SK-N-SH treated with all-trans-retinoic acid at 6 μM for 48 hours (cell line): ENCODE measurements around the gene ITGB7.

Experiments
- ATAC-seq: fragments of 200-7000 bp; cut with Tn5 transposase; 3 replicates; pipeline ENCODE4 v1.9.1; 2020; ENCODE audit warnings: mild to moderate bottlenecking, moderate library complexity
- ARNTL ChIP-seq: fragments of 450-650 bp; formaldehyde crosslinking; IDR thresholded peaks from 2 replicates; pipeline ENCODE4 v1.5.0; 2020; ENCODE audit warnings: low read depth, mild to moderate bottlenecking, moderate library complexity, borderline replicate concordance
- BACH2 ChIP-seq: fragments of 250-450 bp; sonication (Bioruptor Pico); IDR thresholded peaks from 2 replicates; pipeline ENCODE4 v1.9.0; 2021; ENCODE audit warnings: mild to moderate bottlenecking, borderline replicate concordance
- CREB5 ChIP-seq: fragments of 250-450 bp; sonication (Bioruptor Pico); IDR thresholded peaks from 2 replicates; pipeline ENCODE4 v1.5.1; 2020; ENCODE audit warnings: low read depth, mild to moderate bottlenecking, moderate library complexity
- CSDC2 ChIP-seq: fragments of 250-450 bp; sonication (Bioruptor Pico); IDR thresholded peaks from 2 replicates; pipeline ENCODE4 v1.5.0; 2020; ENCODE audit warnings: mild to moderate bottlenecking, moderate library complexity
- ESRRG ChIP-seq: fragments of 250-450 bp; sonication (Bioruptor Pico); IDR thresholded peaks from 2 replicates; pipeline ENCODE4 v1.6.1; 2021; ENCODE audit warnings: mild to moderate bottlenecking
- GLIS3 ChIP-seq: fragments of 250-450 bp; sonication (Bioruptor Pico); IDR thresholded peaks from 2 replicates; pipeline ENCODE4 v1.5.0; 2020; ENCODE audit warnings: mild to moderate bottlenecking, moderate library complexity
- ISL1 ChIP-seq: fragments of 250-450 bp; sonication (Bioruptor Pico); IDR thresholded peaks from 2 replicates; pipeline ENCODE4 v2.1.2; 2022; ENCODE audit warnings: mild to moderate bottlenecking, moderate library complexity
- OSR1 ChIP-seq: fragments of 250-450 bp; sonication (Bioruptor Pico); IDR thresholded peaks from 2 replicates; pipeline ENCODE4 v1.8.0; 2022; ENCODE audit warnings: moderate library complexity, mild to moderate bottlenecking, inconsistent platforms
- PATZ1 ChIP-seq: fragments of 250-450 bp; sonication (Bioruptor Pico); IDR thresholded peaks from 2 replicates; pipeline ENCODE4 v1.8.0; 2020; ENCODE audit warnings: mild to moderate bottlenecking, moderate library complexity, borderline replicate concordance
- PPARA ChIP-seq: fragments of 250-450 bp; sonication (Bioruptor Pico); IDR thresholded peaks from 2 replicates; pipeline ENCODE4 v1.5.0; 2020; ENCODE audit warnings: mild to moderate bottlenecking, borderline replicate concordance
- RARB ChIP-seq: fragments of 250-450 bp; sonication (Bioruptor Pico); IDR thresholded peaks from 2 replicates; pipeline ENCODE4 v1.8.0; 2021; ENCODE audit warnings: mild to moderate bottlenecking, moderate library complexity
- SNAI2 ChIP-seq: fragments of 250-450 bp; sonication (Bioruptor Pico); IDR thresholded peaks from 2 replicates; pipeline ENCODE4 v1.5.0; 2020; ENCODE audit warnings: mild to moderate bottlenecking, moderate library complexity
- TCF4 ChIP-seq: fragments of 250-450 bp; sonication (Bioruptor Pico); IDR thresholded peaks from 2 replicates; pipeline ENCODE4 v1.8.0; 2021; ENCODE audit warnings: mild to moderate bottlenecking, moderate library complexity, borderline replicate concordance
- TOX ChIP-seq: fragments of 250-450 bp; sonication (Bioruptor Pico); IDR thresholded peaks from 2 replicates; pipeline ENCODE4 v1.8.0; 2021; ENCODE audit warnings: mild to moderate bottlenecking, moderate library complexity, borderline replicate concordance
- TSHZ2 ChIP-seq: fragments of 250-450 bp; sonication (Bioruptor Pico); IDR thresholded peaks from 2 replicates; pipeline ENCODE4 v1.5.0; 2020; ENCODE audit warnings: mild to moderate bottlenecking, moderate library complexity
- ZC3H10 ChIP-seq: fragments of 250-450 bp; sonication (Bioruptor Pico); IDR thresholded peaks from 2 replicates; pipeline ENCODE4 v1.5.1; 2021; ENCODE audit warnings: mild to moderate bottlenecking, moderate library complexity
- ZFP3 ChIP-seq: fragments of 250-450 bp; sonication (Bioruptor Pico); IDR thresholded peaks from 2 replicates; pipeline ENCODE4 v1.5.0; 2020; ENCODE audit warnings: mild to moderate bottlenecking, moderate library complexity
- ZNF565 ChIP-seq: fragments of 450-650 bp; formaldehyde crosslinking; conservative IDR thresholded peaks from 2 replicates; pipeline ENCODE4 v1.5.0; 2020; ENCODE audit warnings: low read depth, mild to moderate bottlenecking, moderate library complexity
- ZNF70 ChIP-seq: fragments of 450-650 bp; formaldehyde crosslinking; IDR thresholded peaks from 2 replicates; pipeline ENCODE4 v1.5.0; 2020; ENCODE audit warnings: mild to moderate bottlenecking, moderate library complexity
- TF ChIP-seq, protein P1 (sequence below): fragments of 250-450 bp; sonication (Bioruptor Pico); IDR thresholded peaks from 2 replicates; pipeline ENCODE4 v1.5.1; 2021; ENCODE audit warnings: mild to moderate bottlenecking, moderate library complexity
- TF ChIP-seq, protein P2 (sequence below): fragments of 250-450 bp; sonication (Bioruptor Pico); IDR thresholded peaks from 2 replicates; pipeline ENCODE4 v1.8.0; 2021; ENCODE audit warnings: low read depth, mild to moderate bottlenecking, moderate library complexity, borderline replicate concordance

Gene ITGB7

GRCh38 chr12:53180931-53181645 lies 26.0 kb downstream of the ITGB7 start:
- no peak for TF ChIP-seq ZNF565 (CRISPR knock-in tag)
- TF ChIP-seq, protein P1, sequence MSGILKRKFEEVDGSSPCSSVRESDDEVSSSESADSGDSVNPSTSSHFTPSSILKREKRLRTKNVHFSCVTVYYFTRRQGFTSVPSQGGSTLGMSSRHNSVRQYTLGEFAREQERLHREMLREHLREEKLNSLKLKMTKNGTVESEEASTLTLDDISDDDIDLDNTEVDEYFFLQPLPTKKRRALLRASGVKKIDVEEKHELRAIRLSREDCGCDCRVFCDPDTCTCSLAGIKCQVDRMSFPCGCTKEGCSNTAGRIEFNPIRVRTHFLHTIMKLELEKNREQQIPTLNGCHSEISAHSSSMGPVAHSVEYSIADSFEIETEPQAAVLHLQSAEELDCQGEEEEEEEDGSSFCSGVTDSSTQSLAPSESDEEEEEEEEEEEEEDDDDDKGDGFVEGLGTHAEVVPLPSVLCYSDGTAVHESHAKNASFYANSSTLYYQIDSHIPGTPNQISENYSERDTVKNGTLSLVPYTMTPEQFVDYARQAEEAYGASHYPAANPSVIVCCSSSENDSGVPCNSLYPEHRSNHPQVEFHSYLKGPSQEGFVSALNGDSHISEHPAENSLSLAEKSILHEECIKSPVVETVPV (CRISPR knock-in tag), result no peak
- TF ChIP-seq GLIS3, result no peak
- TF ChIP-seq PATZ1 (CRISPR knock-in tag), result no peak
- no peak for TF ChIP-seq RARB
- TF ChIP-seq TSHZ2 (CRISPR knock-in tag), result 0 out of 2 replicates have a peak, but pooled peaks have one; percentile 17
- TF ChIP-seq TOX (CRISPR knock-in tag), result no peak
- TF ChIP-seq, protein P2, sequence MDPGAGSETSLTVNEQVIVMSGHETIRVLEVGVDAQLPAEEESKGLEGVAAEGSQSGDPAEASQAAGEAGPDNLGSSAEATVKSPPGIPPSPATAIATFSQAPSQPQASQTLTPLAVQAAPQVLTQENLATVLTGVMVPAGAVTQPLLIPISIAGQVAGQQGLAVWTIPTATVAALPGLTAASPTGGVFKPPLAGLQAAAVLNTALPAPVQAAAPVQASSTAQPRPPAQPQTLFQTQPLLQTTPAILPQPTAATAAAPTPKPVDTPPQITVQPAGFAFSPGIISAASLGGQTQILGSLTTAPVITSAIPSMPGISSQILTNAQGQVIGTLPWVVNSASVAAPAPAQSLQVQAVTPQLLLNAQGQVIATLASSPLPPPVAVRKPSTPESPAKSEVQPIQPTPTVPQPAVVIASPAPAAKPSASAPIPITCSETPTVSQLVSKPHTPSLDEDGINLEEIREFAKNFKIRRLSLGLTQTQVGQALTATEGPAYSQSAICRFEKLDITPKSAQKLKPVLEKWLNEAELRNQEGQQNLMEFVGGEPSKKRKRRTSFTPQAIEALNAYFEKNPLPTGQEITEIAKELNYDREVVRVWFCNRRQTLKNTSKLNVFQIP (CRISPR knock-in tag), result no peak
- ATAC-seq, result peak; percentile 85

GRCh38 chr12:53180220-53180930 lies 26.7 kb downstream of the ITGB7 start, which contains the start of the genes CSAD and ZNF740:
TSS of gene CSAD (minus strand) at chr12:53180925. CDS start at chr12:53173470, 7,455 bp downstream.
TSS of gene ZNF740 (plus strand) at chr12:53180722. CDS start at chr12:53181984, 1,262 bp downstream.
- ATAC-seq, result peak; percentile 98
- peak; percentile 39; the same call in 1 of the 2 replicates for TF ChIP-seq ZNF70 (CRISPR knock-in tag)
- no peak; the same call in 1 of the 2 replicates for TF ChIP-seq PATZ1 (CRISPR knock-in tag)
- no peak for TF ChIP-seq ESRRG
- TF ChIP-seq, protein P1 (CRISPR knock-in tag), result no peak
- no peak for TF ChIP-seq BACH2
- no peak for TF ChIP-seq SNAI2 (CRISPR knock-in tag)
- TF ChIP-seq ARNTL, result no peak
- no peak for TF ChIP-seq CREB5
- TF ChIP-seq RARB, result no peak
- TF ChIP-seq PPARA (CRISPR knock-in tag), result no peak
- TF ChIP-seq CSDC2, result peak; percentile 13; the same call in 1 of the 2 replicates
- no peak for TF ChIP-seq ISL1
- TF ChIP-seq ZNF565 (CRISPR knock-in tag), result no peak
- no peak for TF ChIP-seq OSR1 (CRISPR knock-in tag)
- TF ChIP-seq, protein P2 (CRISPR knock-in tag), result no peak
- TF ChIP-seq ZFP3 (CRISPR knock-in tag), result no peak; the same call in 1 of the 2 replicates
- TF ChIP-seq TCF4 (CRISPR knock-in tag), result no peak
- no peak for TF ChIP-seq ZC3H10 (CRISPR knock-in tag)
